ENCODE data around the gene MAGI2.
A peak's percentile ranks its signal among the peaks of the same experiment; 100 is the strongest.
"Not testable (repeated sequence)": the region's sequence is repeated elsewhere in the genome, so short reads cannot be mapped to it uniquely, and the experiment has no call there.

The MAGI2 gene

GRCh38 chr7:78322231-78322630, 1131.2 kb downstream of the MAGI2 start:
- not testable (repeated sequence) for DNase-seq

GRCh38 chr7:78317371-78317770, 1136.1 kb downstream of the MAGI2 start:
- no peak for DNase-seq

GRCh38 chr7:78316110-78316509, 1137.4 kb downstream of the MAGI2 start:
- DNase-seq, result no peak

- DNase-seq, result no peak
These were observed 1138.3 kb downstream of the MAGI2 start for GRCh38 chr7:78315119-78315518.

GRCh38 chr7:78311181-78311580, 1142.3 kb downstream of the MAGI2 start:
- no peak for DNase-seq

GRCh38 chr7:78307892-78308291, 1145.6 kb downstream of the MAGI2 start:
- DNase-seq, result no peak

GRCh38 chr7:78306634-78307033, 1146.8 kb downstream of the MAGI2 start:
- DNase-seq, result no peak

GRCh38 chr7:78301407-78301806, 1152.1 kb downstream of the MAGI2 start:
- DNase-seq, result no peak

GRCh38 chr7:78299088-78299487, 1154.4 kb downstream of the MAGI2 start:
- no peak for DNase-seq

GRCh38 chr7:78296644-78297371, 1156.7 kb downstream of the MAGI2 start:
- DNase-seq, result no peak

- no peak for DNase-seq
These were observed 1157.3 kb downstream of the MAGI2 start for GRCh38 chr7:78296046-78296597.

- DNase-seq, result not testable (repeated sequence)
These were observed 1164.0 kb downstream of the MAGI2 start for GRCh38 chr7:78289471-78289870.

GRCh38 chr7:78284945-78285344, 1168.5 kb downstream of the MAGI2 start:
- DNase-seq, result peak in 4 of 58 donors; percentile 11 to 43 (median 23)

GRCh38 chr7:78280276-78280675, 1173.2 kb downstream of the MAGI2 start:
- no peak for DNase-seq

- no peak for DNase-seq
These were observed 1174.0 kb downstream of the MAGI2 start for GRCh38 chr7:78279457-78279856.

- no peak for DNase-seq
These were observed 1174.4 kb downstream of the MAGI2 start for GRCh38 chr7:78279032-78279431.

GRCh38 chr7:78267141-78267540, 1186.3 kb downstream of the MAGI2 start:
- DNase-seq, result no peak

GRCh38 chr7:78265486-78265885, 1188.0 kb downstream of the MAGI2 start:
- DNase-seq, result no peak

- DNase-seq, result no peak
These were observed 1188.4 kb downstream of the MAGI2 start for GRCh38 chr7:78265071-78265470.

- DNase-seq, result no peak
These were observed 1189.4 kb downstream of the MAGI2 start for GRCh38 chr7:78264105-78264504.

- no peak for DNase-seq
These were observed 1191.7 kb downstream of the MAGI2 start for GRCh38 chr7:78261739-78262138.

- DNase-seq, result no peak
These were observed 1192.2 kb downstream of the MAGI2 start for GRCh38 chr7:78261302-78261701.

- peak in 1 of 58 donors; percentile 16 for DNase-seq
These were observed 1192.6 kb downstream of the MAGI2 start for GRCh38 chr7:78260826-78261225.

Data from anterior cingulate cortex (tissue), 58 donors.